K562 (cell line): ENCODE results near the gene BCL7B. TPM values are rescaled to one million over a fixed set of nuclear protein-coding genes. Genes with fewer than 3 reads are reported as not detected.
A peak's percentile ranks its signal among the peaks of the same experiment; 100 is the strongest.
"Not testable (repeated sequence)": the region's sequence is repeated elsewhere in the genome, so short reads cannot be mapped to it uniquely, and the experiment has no call there.

Experiments used
- ATAC-seq: fragments of 200-7000 bp; cut with Tn5 transposase; 3 replicates; pipeline ENCODE4 v1.9.1; 2020; ENCODE audit warnings: moderate library complexity
- BruUV-seq: library from RNA; stranded (reverse); fragments of 400-500 nt; replicated peaks from 2 replicates; lab custom pipeline; 2021; lab: Mats Ljungman, UMichigan
- CTCF ChIA-PET: fragments of 300-600 bp; formaldehyde crosslinking; extraction: SDS; loops from one replicate; lab custom pipeline; 2021; ENCODE audit warnings: low intra/inter-chr PET ratio; lab: Yijun Ruan, JAX
- POLR2A ChIA-PET: fragments of 300-600, 350-650 bp; sonication (Branson Sonifier 250); formaldehyde crosslinking; extraction: SDS; loops from one replicate; lab custom pipeline; 2021; ENCODE audit warnings: antibody characterized with exemption, inconsistent platforms; lab: Yijun Ruan, JAX
- DNase-seq, 4 experiments: peaks; one replicate each; pipeline versions ENCODE4 v3.0.0 to v3.0.0-alpha.2; 2011 to 2018; ENCODE audit warnings: low spot score in 3 of 4, mixed read lengths in 3 of 4; ENCODE audit errors: extremely low read depth in 1 of 4
- FAIRE-seq: peaks from 2 replicates; lab custom pipeline; 2011; peaks lifted over from hg19 to GRCh38; lab: Jason Lieb, UNC
- H2AFZ ChIP-seq: 2 replicates; pipeline ENCODE4 v1.6.0; 2011; ENCODE audit warnings: low read depth, low read length, control low read depth, inconsistent platforms
- H3K27ac ChIP-seq: fragments of 200-600 bp; 3 replicates; pipeline ENCODE4 v1.8.0; 2011; ENCODE audit warnings: low read depth, mild to moderate bottlenecking, control low read depth, inconsistent platforms, low read length, moderate library complexity, mixed read lengths; ENCODE audit errors: extremely low read depth
- H3K27me3 ChIP-seq, 2 experiments: fragments of 300-600 bp in 1 of 2; 2 replicates in 1 of 2; 3 replicates in 1 of 2; pipeline versions ENCODE4 v1.6.0 to v1.8.0; 2011; ENCODE audit warnings: inconsistent platforms in 2 of 2, low read length in 2 of 2, mild to moderate bottlenecking in 1 of 2, mixed read lengths in 1 of 2, moderate library complexity in 1 of 2; ENCODE audit not compliant: control insufficient read depth in 2 of 2, insufficient read depth in 2 of 2
- H3K36me3 ChIP-seq: fragments of 300-600 bp; 3 replicates; pipeline ENCODE4 v1.8.0; 2011; ENCODE audit warnings: mild to moderate bottlenecking, low read length, inconsistent platforms; ENCODE audit not compliant: control insufficient read depth, insufficient read depth
- H3K4me1 ChIP-seq, 2 experiments: fragments of 200-600 bp in 1 of 2; replicated peaks in 1 of 2; 2 replicates in 1 of 2; 3 replicates in 1 of 2; pipeline versions ENCODE4 v1.5.1 to v1.8.0; 2011; ENCODE audit warnings: inconsistent platforms in 2 of 2, low read length in 2 of 2, mild to moderate bottlenecking in 1 of 2, mixed read lengths in 1 of 2, moderate library complexity in 1 of 2; ENCODE audit not compliant: control insufficient read depth in 2 of 2, insufficient read depth in 2 of 2
- H3K4me2 ChIP-seq: 2 replicates; pipeline ENCODE4 v1.6.1; 2011; ENCODE audit warnings: low read length, control low read depth, inconsistent platforms, mixed read lengths; ENCODE audit not compliant: insufficient read depth
- H3K4me3 ChIP-seq: fragments of 200-600 bp; sonication (generic), shearing (Covaris generic); 2 replicates; pipeline ENCODE4 v1.5.1; 2016; ENCODE audit warnings: control low read depth, inconsistent platforms
- H3K79me2 ChIP-seq: fragments of 200-600 bp; 3 replicates; pipeline ENCODE4 v1.8.0; 2011; ENCODE audit warnings: low read length, inconsistent platforms; ENCODE audit not compliant: control insufficient read depth, insufficient read depth
- H3K9ac ChIP-seq, 2 experiments: 2 replicates each; pipeline versions ENCODE4 v1.6.0 to v1.6.1; 2011; ENCODE audit warnings: low read depth in 2 of 2, low read length in 2 of 2, control low read depth in 1 of 2, inconsistent platforms in 1 of 2, mild to moderate bottlenecking in 1 of 2, mixed read lengths in 1 of 2; ENCODE audit not compliant: insufficient read depth in 1 of 2
- H3K9me1 ChIP-seq: one replicate; pipeline ENCODE4 v1.6.0; 2011; ENCODE audit warnings: inconsistent platforms, mild to moderate bottlenecking, low read length, moderate library complexity; ENCODE audit not compliant: control insufficient read depth, insufficient read depth
- H3K9me3 ChIP-seq: replicated peaks from 2 replicates; pipeline ENCODE4 v1.5.1; 2011; ENCODE audit warnings: low read depth, low read length, inconsistent platforms; ENCODE audit not compliant: control insufficient read depth, insufficient read depth
- H4K20me1 ChIP-seq: replicated peaks from 2 replicates; pipeline ENCODE4 v1.6.1; 2011; ENCODE audit warnings: low read length, inconsistent platforms, mixed read lengths; ENCODE audit not compliant: control insufficient read depth, insufficient read depth
- EGR1 ChIP-seq: fragments of 450-650 bp; conservative IDR thresholded peaks from 2 replicates; pipeline ENCODE4 v1.6.1; 2017; ENCODE audit warnings: mild to moderate bottlenecking
- MLX ChIP-seq, 2 experiments: fragments of 450-650 bp in 1 of 2; sonication (generic) in 1 of 2; formaldehyde crosslinking; conservative IDR thresholded peaks; 2 replicates each; pipeline versions ENCODE4 v1.4.0 to v1.8.1; 2020 to 2022; ENCODE audit warnings: mild to moderate bottlenecking in 1 of 2, missing genetic modification reagents in 1 of 2
- NFE2 ChIP-seq: IDR thresholded peaks from 2 replicates; pipeline ENCODE4 v1.6.1; 2014; ENCODE audit warnings: antibody characterized with exemption, low read depth
- TBL1XR1 ChIP-seq, 2 experiments: IDR thresholded peaks; 2 replicates each; pipeline ENCODE4 v1.6.1; 2012; ENCODE audit warnings: improper control_type of control experiment in 2 of 2, low read length in 2 of 2, mild to moderate bottlenecking in 1 of 2
- ZNF121 ChIP-seq: sonication (generic); formaldehyde crosslinking; conservative IDR thresholded peaks from 2 replicates; pipeline ENCODE4 v1.8.0; 2022; ENCODE audit warnings: missing genetic modification reagents
- WGBS: fragments of 100-300 bp; shearing (Covaris generic); methylation state at CpG from one replicate; pipeline ENCODE4 v1.1.6; 2016; ENCODE audit warnings: low coverage, mixed read lengths; ENCODE audit not compliant: insufficient coverage; ENCODE audit errors: missing lambda C conversion rate; 5-methylcytosine and 5-hydroxymethylcytosine counted together
- in situ Hi-C: fragments of 300-500 bp; cut with MboI; formaldehyde crosslinking; loops from 4 replicates; pipeline ENCODE4 v1.15.0; 2018; ENCODE audit warnings: inconsistent platforms, mixed read lengths
- intact Hi-C: fragments of 100-400 bp; cut with micrococcal nuclease; formaldehyde crosslinking; loops from 2 replicates; pipeline ENCODE4 v1.14.2; 2022
- polyA plus RNA-seq, 8 experiments: library from polyadenylated mRNA; depleted of rRNA in 4 of 8; stranded (reverse) in 5 of 8; unstranded in 3 of 8; fragments of >200 nt; fragmentation: Nextera tagmentation in 2 of 8; fragmentation: Illumina TruSeq in 1 of 8; extraction: Ambion mirVana in 2 of 8; extraction: Trizol in 1 of 8; gene quantifications; 2 replicates each; pipeline versions ENCODE4 v1.2.1 to v1.2.3, GENCODE V29; 2011 to 2014; ENCODE audit warnings: inconsistent platforms in 1 of 8, missing spikeins in 1 of 8
- total RNA-seq, 7 experiments: library from RNA; depleted of rRNA in 6 of 7; stranded (reverse); fragments of >200 nt in 6 of 7; fragmentation: Illumina TruSeq in 2 of 7; extraction: Trizol in 2 of 7; gene quantifications; 2 replicates each; pipeline versions ENCODE4 v1.2.1 to v1.2.3, GENCODE V29; 2011 to 2021; ENCODE audit warnings: low replicate concordance in 1 of 7

The BCL7B gene
- total and polyA plus RNA-seq, 9 of the 15 experiments (the other 6 are each of a cell fraction or from before 2014, with no cell fraction given): 10.0 to 73.2 (median 32.9) TPM

GRCh38 chr7:73535918-73536317 lies 21.6 kb downstream of the BCL7B start:
- POLR2A ChIA-PET: interaction anchor here (0.7 to 1.1 kb wide), 2 partner anchors 14 to 19 kb away, joined by 3 to 6 read pairs; partner anchors contain the start of gene BAZ1B
- not testable (repeated sequence) for FAIRE-seq

DNA sequence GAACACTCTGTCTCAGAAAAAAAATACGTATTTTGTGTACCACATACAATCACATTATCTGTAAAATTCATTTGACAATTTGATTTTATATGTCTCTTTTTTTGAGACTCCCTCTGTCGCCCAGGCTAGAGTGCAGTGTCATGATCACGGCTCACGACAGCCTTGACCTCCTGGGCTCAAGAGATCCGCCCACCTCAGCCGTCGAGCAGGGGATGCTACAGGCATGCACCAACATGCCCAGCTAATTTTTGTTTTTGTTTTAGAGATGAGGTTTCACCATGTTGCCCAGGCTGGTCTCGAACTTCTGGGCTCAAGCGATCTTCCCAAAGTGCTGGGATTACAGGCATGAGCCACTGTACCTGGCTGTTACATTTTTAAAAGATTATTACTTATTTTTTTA lies 23.7 kb downstream of the BCL7B start:
- intact Hi-C loops (no loop called here), in situ Hi-C loops (no loop called here)
- Histone ChIP-seq H3K36me3 (peaks cover 36% of the 10 kb centered on the region; the same call in 2 of the 3 replicates), H3K4me1 (peaks cover 0 to 6% of the 10 kb centered on the region in 2 experiments; a peak in 2 of 5 replicates), H3K4me3 (no peak overlapping the region), H3K9me1 (no peaks in the 10 kb centered on the region), H3K27me3 (no peaks in the 10 kb centered on the region), H3K9me3 (no peaks in the 10 kb centered on the region), H3K27ac (no peak overlapping the region), H3K9ac (0 out of 4 replicates have a peak overlapping the region, but pooled peaks of 1 of the 2 experiments have one; percentile 73), H2AFZ (no peak overlapping the region), H4K20me1 (no peaks in the 10 kb centered on the region; the same call in 1 of the 2 replicates), H3K79me2 (no peaks in the 10 kb centered on the region), H3K4me2 (no peak overlapping the region)
- no TSS peak for BruUV-seq
- ChIA-PET CTCF (no interaction called here), POLR2A (interaction anchor here (0.6 to 1.0 kb wide), 3 partner anchors 8 to 17 kb away, joined by 3 to 4 read pairs (median 4); partner anchors contain the start of gene BAZ1B)
- FAIRE-seq (peak; percentile 78), ATAC-seq (peak; percentile 45; the same call in 1 of the 3 replicates), DNase-seq (peak in 1 of 4 experiments; percentile 32)
- 52% methylated on average over 9 of the region's 9 CpGs for WGBS
- TF ChIP-seq TBL1XR1 (IDR thresholded peaks at IDR 0.05; ENCODE audit: low read length in 2 of 2): no peak
- TF ChIP-seq EGR1: peak; percentile 27; the same call in 1 of the 2 replicates
- TF ChIP-seq NFE2: peak; percentile 34; the same call in 1 of the 2 replicates

More at GRCh38 chr7:73535918-73536317, 21.6 kb downstream of the BCL7B start:
- not testable (repeated sequence) for BruUV-seq, H3K4me3 ChIP-seq, H3K9me3 ChIP-seq, H3K4me2 ChIP-seq, H3K79me2 ChIP-seq, H2AFZ ChIP-seq, H3K9me1 ChIP-seq
- 95% methylated on average over 7 of the region's 7 CpGs for WGBS
- peak in 2 of 4 experiments; percentile 31 to 32 for DNase-seq
- 0 out of 4 replicates have a peak, but pooled peaks of 1 of the 2 experiments have one; percentile 22 for TF ChIP-seq MLX (CRISPR knock-in tag; conservative IDR thresholded peaks at IDR 0.05)
- TF ChIP-seq ZNF121 (CRISPR knock-in tag): peak; percentile 50; the same call in 1 of the 2 replicates
- TF ChIP-seq, all 486 proteins: peak for 2; not testable (repeated sequence) for 484
- CTCF ChIA-PET, H3K9ac ChIP-seq, H3K4me1 ChIP-seq, in situ Hi-C loops, ATAC-seq, H4K20me1 ChIP-seq, intact Hi-C loops, H3K27ac ChIP-seq, H3K27me3 ChIP-seq: not testable (repeated sequence)
- H3K36me3 ChIP-seq: peaks cover 53% of the 10 kb centered on the region; the same call in 2 of the 3 replicates
